SH-SY5Y (cell line): ENCODE results near the gene IGFBPL1.

Experiments used
- GATA2 ChIP-seq: IDR thresholded peaks from 2 replicates; pipeline ENCODE4 v1.6.1; 2011; ENCODE audit warnings: mild to moderate bottlenecking, low read depth, low read length
- GATA3 ChIP-seq: IDR thresholded peaks from 2 replicates; pipeline ENCODE4 v1.6.1; 2011; ENCODE audit warnings: low read depth, mild to moderate bottlenecking, low read length, moderate library complexity

DNA sequence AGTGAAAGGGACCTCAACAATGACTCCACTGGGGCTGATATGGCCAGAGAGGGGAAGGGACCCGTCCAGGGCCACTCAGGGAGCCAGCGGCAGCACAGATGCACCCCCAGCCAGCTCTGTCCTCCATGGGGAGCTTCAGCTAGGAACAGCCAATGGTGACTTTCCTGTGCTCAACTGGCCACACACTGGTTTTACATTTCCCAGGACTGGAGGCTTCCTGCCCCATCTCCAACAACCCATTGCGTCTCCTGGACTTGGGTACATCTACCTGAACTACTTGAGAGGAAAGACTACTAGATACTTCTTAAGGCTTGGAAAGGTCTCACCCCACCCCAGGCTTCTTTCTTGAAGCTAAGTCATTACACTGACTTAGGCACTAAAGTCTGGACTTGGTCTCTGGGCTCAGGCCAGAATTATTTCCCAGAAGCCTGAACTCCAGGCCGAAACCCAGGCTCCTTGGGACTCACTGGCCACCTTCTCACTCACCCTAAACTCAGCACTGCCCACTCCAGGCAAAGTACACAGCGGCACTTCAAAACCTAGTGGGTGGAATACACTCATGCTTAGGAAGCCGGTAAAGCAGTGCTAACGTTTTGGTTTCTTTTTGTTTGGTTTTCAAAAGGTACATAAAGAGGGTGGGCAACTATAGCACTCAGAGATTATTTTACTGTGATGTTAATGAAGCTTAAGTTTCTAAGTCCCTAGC, 1.5 kb downstream of the IGFBPL1 start:
- TF ChIP-seq GATA3 (no peak), GATA2 (no peak)
